GM12878 (cell line): Measurements from ENCODE around the gene LMTK2. TPM values are rescaled to one million over a fixed set of nuclear protein-coding genes. Genes with fewer than 3 reads are reported as not detected.

ENCODE experiments used
- ASH2L ChIP-seq: fragments of 300-600, 200-600 bp; sonication (generic); IDR thresholded peaks from 2 replicates; pipeline ENCODE4 v1.6.1; 2017; ENCODE audit warnings: low read depth, mild to moderate bottlenecking, borderline replicate concordance
- ATF7 ChIP-seq: fragments of 450-650 bp; IDR thresholded peaks from 2 replicates; pipeline ENCODE4 v1.6.1; 2016; ENCODE audit warnings: low read depth, mild to moderate bottlenecking
- CHD4 ChIP-seq: fragments of 200-600 bp; sonication (generic); IDR thresholded peaks from 2 replicates; pipeline ENCODE4 v1.6.1; 2016; ENCODE audit warnings: mild to moderate bottlenecking
- EGR1 ChIP-seq, 2 experiments: IDR thresholded peaks; 1 replicate in 1 of 2; 2 replicates in 1 of 2; pipeline ENCODE4 v1.6.1; 2011 to 2012; ENCODE audit warnings: low read depth in 2 of 2, low read length in 2 of 2, borderline replicate concordance in 1 of 2, mild to moderate bottlenecking in 1 of 2, moderate library complexity in 1 of 2
- GABPA ChIP-seq: IDR thresholded peaks from 2 replicates; pipeline ENCODE4 v1.6.1; 2014; ENCODE audit warnings: antibody characterized with exemption, low read depth, mild to moderate bottlenecking, inconsistent platforms
- GATAD2B ChIP-seq: fragments of 450-650 bp; conservative IDR thresholded peaks from 2 replicates; pipeline ENCODE4 v1.6.1; 2017; ENCODE audit warnings: low read depth, mild to moderate bottlenecking, moderate library complexity
- HCFC1 ChIP-seq: fragments of 150-350 bp; IDR thresholded peaks from 2 replicates; pipeline ENCODE4 v1.6.1; 2014; ENCODE audit warnings: low read length
- IRF4 ChIP-seq: IDR thresholded peaks from 2 replicates; pipeline ENCODE4 v1.6.1; 2011; ENCODE audit warnings: low read depth, low read length
- KAT2A ChIP-seq: conservative IDR thresholded peaks from 2 replicates; pipeline ENCODE4 v1.6.1; 2011; ENCODE audit warnings: low read depth, low read length; ENCODE audit not compliant: control insufficient read depth
- KLF5 ChIP-seq: fragments of 450-650 bp; IDR thresholded peaks from 2 replicates; pipeline ENCODE4 v1.6.1; 2014; ENCODE audit warnings: mild to moderate bottlenecking; ENCODE audit not compliant: partially characterized antibody
- NFYA ChIP-seq: IDR thresholded peaks from 2 replicates; pipeline ENCODE4 v1.6.1; 2011; ENCODE audit warnings: low read depth, mild to moderate bottlenecking, low read length, improper control_type of control experiment, borderline replicate concordance
- NR2F1 ChIP-seq: fragments of 450-650 bp; conservative IDR thresholded peaks from 2 replicates; pipeline ENCODE4 v1.6.1; 2017; ENCODE audit warnings: mild to moderate bottlenecking
- PAX5 ChIP-seq: IDR thresholded peaks from 2 replicates; pipeline ENCODE4 v1.6.1; 2011; ENCODE audit warnings: low read depth, low read length, borderline replicate concordance
- PML ChIP-seq: IDR thresholded peaks from 2 replicates; pipeline ENCODE4 v1.6.1; 2012; ENCODE audit warnings: low read length, inconsistent platforms
- POLR2A ChIP-seq: IDR thresholded peaks from 2 replicates; pipeline ENCODE4 v1.6.1; 2011; ENCODE audit warnings: low read depth, mild to moderate bottlenecking, low read length
- POLR2AphosphoS2 ChIP-seq: IDR thresholded peaks from 2 replicates; pipeline ENCODE4 v1.6.1; 2011; ENCODE audit warnings: low read depth, mild to moderate bottlenecking, low read length, improper control_type of control experiment, moderate library complexity
- RELA ChIP-seq: fragments of 450-650 bp; IDR thresholded peaks from 2 replicates; pipeline ENCODE4 v1.8.0; 2014; ENCODE audit warnings: borderline replicate concordance; ENCODE audit not compliant: partially characterized antibody
- SMAD1 ChIP-seq: fragments of 450-650 bp; IDR thresholded peaks from 2 replicates; pipeline ENCODE4 v1.6.1; 2018; ENCODE audit warnings: mild to moderate bottlenecking, low read depth; ENCODE audit not compliant: partially characterized antibody
- SMAD5 ChIP-seq: IDR thresholded peaks from 2 replicates; pipeline ENCODE4 v1.6.1; 2016; ENCODE audit warnings: antibody characterized with exemption, low read depth
- SMC3 ChIP-seq: IDR thresholded peaks from 2 replicates; pipeline ENCODE4 v1.6.1; 2011; ENCODE audit warnings: low read length, improper control_type of control experiment, borderline replicate concordance
- STAT1 ChIP-seq: fragments of 450-650 bp; conservative IDR thresholded peaks from 2 replicates; pipeline ENCODE4 v1.6.1; 2014; ENCODE audit warnings: antibody characterized with exemption, mild to moderate bottlenecking
- TAF1 ChIP-seq: IDR thresholded peaks from 2 replicates; pipeline ENCODE4 v1.6.1; 2011; ENCODE audit warnings: mild to moderate bottlenecking, low read depth, low read length, borderline replicate concordance
- TBL1XR1 ChIP-seq: IDR thresholded peaks from 2 replicates; pipeline ENCODE4 v1.6.1; 2012; ENCODE audit warnings: low read depth, low read length, improper control_type of control experiment
- ZBED1 ChIP-seq: IDR thresholded peaks from 2 replicates; pipeline ENCODE4 v1.6.1; 2016; ENCODE audit warnings: borderline replicate concordance
- ZNF217 ChIP-seq: fragments of 450-650 bp; IDR thresholded peaks from 2 replicates; pipeline ENCODE4 v1.6.1; 2017; ENCODE audit warnings: antibody characterized with exemption, mild to moderate bottlenecking
- ZZZ3 ChIP-seq: IDR thresholded peaks from 2 replicates; pipeline ENCODE4 v1.6.1; 2011; ENCODE audit warnings: low read depth; ENCODE audit not compliant: control insufficient read depth, insufficient read length
- polyA plus RNA-seq, 11 experiments: library from polyadenylated mRNA; depleted of rRNA in 4 of 11; unstranded in 6 of 11; stranded (reverse) in 5 of 11; fragments of >200 nt; fragmentation: Nextera tagmentation in 4 of 11; fragmentation: Illumina TruSeq in 1 of 11; extraction: Ambion mirVana in 4 of 11; extraction: Trizol in 1 of 11; gene quantifications; 1 replicate in 1 of 11; 2 replicates in 10 of 11; pipeline versions ENCODE4 v1.2.1 to v1.2.3, GENCODE V29; 2011 to 2016; ENCODE audit warnings: inconsistent platforms in 2 of 11, missing spikeins in 2 of 11, low read depth in 1 of 11
- total RNA-seq, 4 experiments: library from RNA; depleted of rRNA in 3 of 4; stranded (reverse); fragments of >200 nt in 3 of 4; fragmentation: Illumina TruSeq in 1 of 4; extraction: Trizol in 1 of 4; gene quantifications; 2 replicates each; pipeline versions ENCODE4 v1.2.1 to v1.2.3, GENCODE V29; 2013 to 2021
- TF ChIP-seq, protein P1 (sequence below): fragments of 450-650 bp; formaldehyde crosslinking; IDR thresholded peaks from 2 replicates; pipeline ENCODE4 v1.5.0; 2022; ENCODE audit warnings: mild to moderate bottlenecking, missing genetic modification characterization
- TF ChIP-seq, protein P2 (sequence below): IDR thresholded peaks from 2 replicates; pipeline ENCODE4 v1.6.1; 2011; ENCODE audit warnings: borderline replicate concordance, low read depth, mild to moderate bottlenecking, moderate library complexity, low read length; ENCODE audit not compliant: insufficient read depth, poor library complexity, severe bottlenecking

Gene LMTK2
- total and polyA plus RNA-seq, 10 of the 15 experiments (the other 5 are each of a cell fraction or from before 2014, with no cell fraction given), result 0.68 to 8.7 (median 4.6) TPM

DNA sequence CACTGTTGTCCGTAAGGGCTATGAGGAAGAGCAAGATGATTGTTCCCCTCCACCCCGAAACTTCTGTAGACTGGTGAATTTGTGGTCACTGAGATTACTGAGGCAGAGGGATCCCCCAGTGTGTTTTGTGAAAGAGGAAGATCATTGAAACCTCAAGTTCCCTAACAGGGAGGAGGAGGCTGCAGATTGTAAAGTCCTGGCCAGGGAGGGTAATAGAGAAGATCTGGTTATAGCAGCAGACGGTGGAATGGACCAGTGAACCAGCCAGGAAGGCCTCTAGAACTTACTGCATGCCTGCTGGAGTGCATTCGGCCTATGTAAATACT, 31.1 kb downstream of the LMTK2 start (continued):
- no peak for TF ChIP-seq NFYA
- TF ChIP-seq NR2F1, result peak; percentile 45; the same call in 1 of the 2 replicates
- TF ChIP-seq ATF7, result peak; percentile 26; the same call in 1 of the 2 replicates
- TF ChIP-seq SMAD5, result no peak
- TF ChIP-seq, protein P1, sequence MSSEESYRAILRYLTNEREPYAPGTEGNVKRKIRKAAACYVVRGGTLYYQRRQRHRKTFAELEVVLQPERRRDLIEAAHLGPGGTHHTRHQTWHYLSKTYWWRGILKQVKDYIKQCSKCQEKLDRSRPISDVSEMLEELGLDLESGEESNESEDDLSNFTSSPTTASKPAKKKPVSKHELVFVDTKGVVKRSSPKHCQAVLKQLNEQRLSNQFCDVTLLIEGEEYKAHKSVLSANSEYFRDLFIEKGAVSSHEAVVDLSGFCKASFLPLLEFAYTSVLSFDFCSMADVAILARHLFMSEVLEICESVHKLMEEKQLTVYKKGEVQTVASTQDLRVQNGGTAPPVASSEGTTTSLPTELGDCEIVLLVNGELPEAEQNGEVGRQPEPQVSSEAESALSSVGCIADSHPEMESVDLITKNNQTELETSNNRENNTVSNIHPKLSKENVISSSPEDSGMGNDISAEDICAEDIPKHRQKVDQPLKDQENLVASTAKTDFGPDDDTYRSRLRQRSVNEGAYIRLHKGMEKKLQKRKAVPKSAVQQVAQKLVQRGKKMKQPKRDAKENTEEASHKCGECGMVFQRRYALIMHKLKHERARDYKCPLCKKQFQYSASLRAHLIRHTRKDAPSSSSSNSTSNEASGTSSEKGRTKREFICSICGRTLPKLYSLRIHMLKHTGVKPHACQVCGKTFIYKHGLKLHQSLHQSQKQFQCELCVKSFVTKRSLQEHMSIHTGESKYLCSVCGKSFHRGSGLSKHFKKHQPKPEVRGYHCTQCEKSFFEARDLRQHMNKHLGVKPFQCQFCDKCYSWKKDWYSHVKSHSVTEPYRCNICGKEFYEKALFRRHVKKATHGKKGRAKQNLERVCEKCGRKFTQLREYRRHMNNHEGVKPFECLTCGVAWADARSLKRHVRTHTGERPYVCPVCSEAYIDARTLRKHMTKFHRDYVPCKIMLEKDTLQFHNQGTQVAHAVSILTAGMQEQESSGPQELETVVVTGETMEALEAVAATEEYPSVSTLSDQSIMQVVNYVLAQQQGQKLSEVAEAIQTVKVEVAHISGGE (CRISPR knock-in tag), result no peak
- no peak for TF ChIP-seq SMC3
- peak; percentile 36; the same call in 1 of the 2 replicates for TF ChIP-seq GABPA
- no peak for TF ChIP-seq HCFC1
- TF ChIP-seq POLR2AphosphoS2, result no peak
- TF ChIP-seq KAT2A, result no peak
- TF ChIP-seq ZNF217, result no peak
- no peak for TF ChIP-seq GATAD2B
- TF ChIP-seq ZBED1, result peak; percentile 48; the same call in 1 of the 2 replicates
- no peak for TF ChIP-seq CHD4
- TF ChIP-seq ASH2L, result no peak
- TF ChIP-seq, protein P2, sequence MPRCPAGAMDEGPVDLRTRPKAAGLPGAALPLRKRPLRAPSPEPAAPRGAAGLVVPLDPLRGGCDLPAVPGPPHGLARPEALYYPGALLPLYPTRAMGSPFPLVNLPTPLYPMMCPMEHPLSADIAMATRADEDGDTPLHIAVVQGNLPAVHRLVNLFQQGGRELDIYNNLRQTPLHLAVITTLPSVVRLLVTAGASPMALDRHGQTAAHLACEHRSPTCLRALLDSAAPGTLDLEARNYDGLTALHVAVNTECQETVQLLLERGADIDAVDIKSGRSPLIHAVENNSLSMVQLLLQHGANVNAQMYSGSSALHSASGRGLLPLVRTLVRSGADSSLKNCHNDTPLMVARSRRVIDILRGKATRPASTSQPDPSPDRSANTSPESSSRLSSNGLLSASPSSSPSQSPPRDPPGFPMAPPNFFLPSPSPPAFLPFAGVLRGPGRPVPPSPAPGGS, result no peak
- TF ChIP-seq TBL1XR1, result peak; percentile 83
- no peak for TF ChIP-seq EGR1 (IDR thresholded peaks at IDR 0.05; ENCODE audit: borderline replicate concordance in 1 of 2, low read depth in 2 of 2, low read length in 2 of 2)
- TF ChIP-seq ZZZ3, result no peak
- no peak for TF ChIP-seq TAF1
- peak; percentile 90 for TF ChIP-seq PAX5
- peak; percentile 71 for TF ChIP-seq IRF4
- TF ChIP-seq STAT1, result no peak
- TF ChIP-seq RELA, result no peak
- no peak for TF ChIP-seq SMAD1
- TF ChIP-seq PML, result peak; percentile 71; the same call in 1 of the 2 replicates
- no peak for TF ChIP-seq KLF5
- no peak for TF ChIP-seq POLR2A
